Spinal cord (tissue), 10 donors: ENCODE measurements around the gene LRRC14B. TPM values are rescaled to one million over a fixed set of nuclear protein-coding genes. Genes with fewer than 3 reads are reported as not detected.

Experiments used
- DNase-seq, 6 donors: peaks; one replicate each; pipeline versions ENCODE4 v3.0.0 to v3.0.0-alpha.2; 2013 to 2015; ENCODE audit warnings: low spot score in 6 of 6, low read depth in 4 of 6
- H3K27ac ChIP-seq: one replicate; pipeline ENCODE4 v1.5.1; 2013; ENCODE audit warnings: low read depth, low read length, control low read depth
- H3K27me3 ChIP-seq: one replicate; pipeline ENCODE4 v1.6.1; 2013; ENCODE audit warnings: low read length; ENCODE audit not compliant: control insufficient read depth, insufficient read depth
- H3K36me3 ChIP-seq: one replicate; pipeline ENCODE4 v1.6.1; 2013; ENCODE audit warnings: low read length; ENCODE audit not compliant: control insufficient read depth, insufficient read depth
- H3K4me1 ChIP-seq: one replicate; pipeline ENCODE4 v1.6.1; 2013; ENCODE audit warnings: low read length; ENCODE audit not compliant: control insufficient read depth, insufficient read depth
- H3K4me3 ChIP-seq: one replicate; pipeline ENCODE4 v1.5.1; 2013; ENCODE audit warnings: low read depth, low read length, control low read depth
- H3K9me3 ChIP-seq: one replicate; pipeline ENCODE4 v1.6.1; 2013; ENCODE audit warnings: low read length; ENCODE audit not compliant: control insufficient read depth, insufficient read depth
- WGBS: methylation state at CpG from one replicate; pipeline ENCODE4 v1.1.5; 2013; ENCODE audit warnings: missing lambda C conversion rate; ENCODE audit not compliant: insufficient coverage; 5-methylcytosine and 5-hydroxymethylcytosine counted together
- polyA plus RNA-seq, 2 donors: library from polyadenylated mRNA; unstranded; fragments of 120-200 nt; gene quantifications; one replicate each; pipeline ENCODE4 v1.2.1, GENCODE V29; 2013; ENCODE audit not compliant: insufficient read length in 2 of 2
- total RNA-seq, 2 donors: library from RNA; depleted of rRNA in 1 of 2; stranded (reverse); fragments of 120-200 nt in 1 of 2; fragments of >200 nt in 1 of 2; gene quantifications; one replicate each; pipeline versions ENCODE4 v1.2.3 to v1.2.4, GENCODE V29; 2013 to 2014
- donor health status: healthy.

Gene LRRC14B
- total and polyA plus RNA-seq, 4 donors: 0.39 to 2.7 (median 1.1) TPM

GRCh38 chr5:172841-173251 lies 18.4 kb upstream of the LRRC14B start:
- peaks cover 28% of the 10 kb centered on the region for H3K4me1 ChIP-seq
- peaks cover 53% of the 10 kb centered on the region for H3K36me3 ChIP-seq
- H3K27ac ChIP-seq: no peak overlapping the region
- WGBS: 85% methylated on average over 15 of the region's 17 CpGs
- no peaks in the 10 kb centered on the region for H3K27me3 ChIP-seq
- DNase-seq: no peak
- H3K9me3 ChIP-seq: no peaks in the 10 kb centered on the region
- no peak overlapping the region for H3K4me3 ChIP-seq

DNA sequence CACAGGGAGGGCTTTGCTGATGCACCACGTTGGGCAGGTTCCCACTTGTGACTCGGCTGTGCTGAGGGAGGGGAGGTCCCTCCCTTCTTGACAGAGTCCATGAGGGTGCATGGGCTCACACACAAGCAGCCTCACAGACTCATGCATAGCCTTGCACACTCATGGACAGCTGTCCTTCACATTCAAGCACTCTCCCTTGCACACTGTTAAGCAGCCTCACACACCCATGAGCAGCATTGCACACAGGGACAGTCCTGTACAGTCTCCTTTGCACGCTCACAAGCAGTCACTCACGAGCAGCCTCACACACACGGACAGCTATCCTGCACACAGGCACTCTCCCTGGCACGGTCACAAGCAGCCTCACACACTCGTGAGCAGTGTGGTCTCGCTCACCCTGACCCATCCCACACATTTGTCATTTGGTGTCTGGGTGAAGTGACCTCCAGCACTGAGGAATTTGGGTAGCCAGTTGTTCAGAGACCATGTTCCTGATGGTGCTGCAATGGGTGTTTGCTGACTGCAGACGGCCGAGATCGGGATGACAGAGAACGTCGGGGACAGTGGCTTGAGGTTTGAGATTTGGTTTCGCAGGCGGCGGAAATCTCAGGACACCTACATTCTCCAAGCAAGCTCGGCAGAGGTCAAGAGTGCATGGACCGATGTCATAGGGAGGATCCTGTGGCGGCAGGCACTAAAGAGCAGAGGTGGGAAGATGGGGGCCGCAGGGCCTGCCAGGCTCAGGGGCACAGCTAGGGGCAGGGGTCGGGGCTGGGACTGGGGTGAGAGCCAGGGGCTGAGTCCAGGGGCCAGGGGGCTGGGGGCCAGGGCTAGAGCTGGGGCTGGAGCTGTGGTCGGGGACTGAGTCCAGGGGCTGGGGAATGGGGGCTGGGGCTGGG lies 17.7 kb upstream of the LRRC14B start:
- no peak overlapping the region for H3K4me3 ChIP-seq
- DNase-seq: no peak
- no peak overlapping the region for H3K27ac ChIP-seq
- H3K27me3 ChIP-seq: no peaks in the 10 kb centered on the region
- peaks cover 24% of the 10 kb centered on the region for H3K4me1 ChIP-seq
- WGBS: 85% methylated on average over 18 of the region's 22 CpGs
- H3K36me3 ChIP-seq: peaks cover 53% of the 10 kb centered on the region
- no peaks in the 10 kb centered on the region for H3K9me3 ChIP-seq

- 97% methylated on average over 3 of the region's 5 CpGs for WGBS
- DNase-seq: no peak
- Histone ChIP-seq H3K4me3 (no peak overlapping the region), H3K27me3 (no peaks in the 10 kb centered on the region), H3K9me3 (no peaks in the 10 kb centered on the region), H3K27ac (no peak overlapping the region), H3K36me3 (peaks cover 54% of the 10 kb centered on the region), H3K4me1 (peaks cover 19% of the 10 kb centered on the region)
These were observed 17.0 kb upstream of the LRRC14B start for GRCh38 chr5:174291-174600.

DNA sequence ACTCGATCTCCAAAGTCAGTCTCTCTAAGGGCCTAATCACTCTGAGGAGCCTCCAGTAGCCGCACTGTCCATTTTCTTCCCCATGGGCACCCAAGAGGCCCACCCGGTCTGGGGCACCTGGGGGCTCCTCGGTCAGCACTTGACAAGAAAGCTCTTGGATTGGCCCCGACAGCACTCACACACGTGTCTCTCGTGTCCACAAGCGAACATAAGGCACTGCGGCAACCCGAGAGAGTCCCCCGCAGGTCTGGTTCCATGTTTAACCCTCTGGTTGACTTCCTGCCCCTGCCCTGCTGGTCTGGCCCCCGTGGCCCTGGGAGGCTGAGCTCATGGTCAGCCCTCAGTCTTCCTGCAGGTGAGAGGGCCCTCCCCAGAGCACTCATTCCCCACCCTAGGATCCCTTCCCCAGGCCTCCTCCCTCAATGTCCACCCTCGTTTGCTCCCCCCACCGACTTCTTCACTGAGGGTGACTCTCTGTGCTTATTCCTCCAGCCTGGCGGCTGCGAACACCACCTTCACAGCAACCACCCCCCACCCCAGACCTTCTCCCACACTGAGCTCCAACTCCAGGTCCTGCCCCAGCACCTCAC lies 16.3 kb upstream of the LRRC14B start:
- Histone ChIP-seq H3K9me3 (no peaks in the 10 kb centered on the region), H3K4me1 (peaks cover 12% of the 10 kb centered on the region), H3K27me3 (no peaks in the 10 kb centered on the region), H3K27ac (no peak overlapping the region), H3K36me3 (peaks cover 52% of the 10 kb centered on the region), H3K4me3 (no peak overlapping the region)
- 90% methylated on average over 16 of the region's 16 CpGs for WGBS
- no peak for DNase-seq

- Histone ChIP-seq H3K27ac (no peak overlapping the region), H3K27me3 (no peaks in the 10 kb centered on the region), H3K36me3 (peaks cover 49% of the 10 kb centered on the region), H3K4me3 (no peak overlapping the region), H3K4me1 (peaks cover 2% of the 10 kb centered on the region), H3K9me3 (no peaks in the 10 kb centered on the region)
- DNase-seq: no peak
- WGBS: 92% methylated on average over 11 of the region's 11 CpGs
These were observed 14.9 kb upstream of the LRRC14B start for GRCh38 chr5:176296-176823.

DNA sequence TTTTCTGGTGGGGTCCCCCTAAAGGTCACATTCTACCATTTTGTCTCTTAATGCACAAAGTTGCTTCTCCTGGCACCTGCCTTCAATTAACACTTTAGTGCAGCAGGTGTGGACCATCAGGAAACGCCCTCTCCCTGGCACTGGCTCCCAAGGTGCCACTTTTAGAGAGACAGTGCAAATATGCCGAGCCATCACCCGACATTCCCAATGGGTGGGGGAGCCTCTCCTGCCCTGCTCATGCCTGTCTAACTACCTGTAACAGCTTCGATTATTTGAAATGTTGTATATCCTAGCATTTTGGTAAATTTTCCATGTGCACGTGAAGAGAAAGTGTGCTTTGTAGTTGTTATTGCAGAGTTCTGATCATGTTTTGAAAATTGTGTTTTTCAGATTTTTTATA lies 13.2 kb upstream of the LRRC14B start:
- Histone ChIP-seq H3K27ac (no peak overlapping the region), H3K4me3 (no peak overlapping the region), H3K27me3 (no peaks in the 10 kb centered on the region), H3K36me3 (peaks cover 47% of the 10 kb centered on the region), H3K4me1 (no peaks in the 10 kb centered on the region), H3K9me3 (no peaks in the 10 kb centered on the region)
- 89% methylated on average over 3 of the region's 5 CpGs for WGBS
- no peak for DNase-seq

DNA sequence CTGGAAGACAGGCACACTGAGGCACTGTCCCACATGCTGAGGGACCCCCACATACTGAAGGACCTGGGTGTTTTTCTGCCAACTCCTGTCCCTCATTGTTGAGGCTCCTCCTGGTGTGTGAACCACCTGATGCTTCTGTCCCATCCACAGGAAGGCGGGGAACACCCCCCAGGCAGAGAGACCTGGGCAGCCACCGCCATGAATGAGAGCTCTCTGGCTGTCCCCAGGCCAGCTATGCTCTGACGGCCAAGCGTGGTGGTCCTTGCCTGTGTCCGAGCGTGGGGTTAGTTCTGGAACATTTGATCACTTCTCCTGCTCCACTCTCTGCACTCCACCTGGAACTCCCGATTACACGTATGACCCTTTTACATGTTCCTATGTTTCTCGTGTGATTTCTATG lies 11.9 kb upstream of the LRRC14B start:
- no peaks in the 10 kb centered on the region for H3K27me3 ChIP-seq
- H3K36me3 ChIP-seq: peaks cover 40% of the 10 kb centered on the region
- H3K4me3 ChIP-seq: no peak overlapping the region
- no peak overlapping the region for H3K27ac ChIP-seq
- no peaks in the 10 kb centered on the region for H3K9me3 ChIP-seq
- no peaks in the 10 kb centered on the region for H3K4me1 ChIP-seq
- no peak for DNase-seq
- WGBS: 89% methylated on average over 9 of the region's 9 CpGs

DNA sequence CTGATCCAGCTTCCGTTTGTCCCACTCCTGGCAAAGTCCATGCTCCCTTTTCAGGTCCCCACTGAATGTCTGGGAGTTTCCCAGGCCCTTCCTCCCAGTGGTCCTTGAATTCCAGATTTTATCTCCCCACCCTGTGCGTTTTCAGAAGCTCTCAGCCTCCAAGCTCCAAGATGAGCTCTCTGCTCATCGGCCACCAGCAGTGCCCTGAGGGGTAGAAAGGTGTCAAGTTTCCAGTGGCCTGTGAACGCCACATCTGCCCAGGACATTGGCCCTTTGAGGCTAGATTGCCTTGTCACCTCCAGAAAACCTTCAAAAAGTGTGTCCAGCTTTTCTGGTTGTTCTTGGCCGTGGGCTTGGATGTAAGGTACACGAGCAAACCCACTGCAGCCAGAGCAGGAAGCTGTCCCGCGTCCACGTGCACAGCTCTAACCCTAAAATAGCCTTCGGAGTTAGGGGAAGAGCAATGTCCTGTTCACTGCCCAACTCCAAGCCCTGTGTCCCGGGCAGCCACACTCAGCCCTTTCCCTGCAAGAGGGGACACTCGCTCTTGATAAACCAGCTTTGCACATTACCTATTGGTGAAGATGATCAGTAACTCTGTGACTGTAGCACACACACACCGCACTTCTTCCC lies 10.9 kb upstream of the LRRC14B start:
- no peaks in the 10 kb centered on the region for H3K9me3 ChIP-seq
- H3K36me3 ChIP-seq: peaks cover 34% of the 10 kb centered on the region
- no peaks in the 10 kb centered on the region for H3K4me1 ChIP-seq
- 87% methylated on average over 10 of the region's 13 CpGs for WGBS
- no peak for DNase-seq
- H3K4me3 ChIP-seq: no peak overlapping the region
- no peak overlapping the region for H3K27ac ChIP-seq
- no peaks in the 10 kb centered on the region for H3K27me3 ChIP-seq

GRCh38 chr5:181160-181559 lies 10.1 kb upstream of the LRRC14B start:
- no peak for DNase-seq
- Histone ChIP-seq H3K4me3 (no peak overlapping the region), H3K9me3 (no peaks in the 10 kb centered on the region), H3K27me3 (no peaks in the 10 kb centered on the region), H3K4me1 (no peaks in the 10 kb centered on the region), H3K36me3 (peaks cover 36% of the 10 kb centered on the region), H3K27ac (no peak overlapping the region)
- 93% methylated on average over 9 of the region's 9 CpGs for WGBS
